Activated effector memory CD4-positive, alpha-beta T cell treated with anti-CD3 and anti-CD28 coated beads, Interleukin-2, amount 50 U/mL, for 16 hours (primary cell): ENCODE data around the gene RIC8A.
"Not testable (repeated sequence)": the region's sequence is repeated elsewhere in the genome, so short reads cannot be mapped to it uniquely, and the experiment has no call there.

Experiments used
- DNase-seq: peaks from one replicate; pipeline ENCODE4 v3.0.0-alpha.2; 2020

Gene RIC8A

GRCh38 chr11:220641-221215, 13.2 kb downstream of the RIC8A start:
- DNase-seq, result not testable (repeated sequence)

DNA sequence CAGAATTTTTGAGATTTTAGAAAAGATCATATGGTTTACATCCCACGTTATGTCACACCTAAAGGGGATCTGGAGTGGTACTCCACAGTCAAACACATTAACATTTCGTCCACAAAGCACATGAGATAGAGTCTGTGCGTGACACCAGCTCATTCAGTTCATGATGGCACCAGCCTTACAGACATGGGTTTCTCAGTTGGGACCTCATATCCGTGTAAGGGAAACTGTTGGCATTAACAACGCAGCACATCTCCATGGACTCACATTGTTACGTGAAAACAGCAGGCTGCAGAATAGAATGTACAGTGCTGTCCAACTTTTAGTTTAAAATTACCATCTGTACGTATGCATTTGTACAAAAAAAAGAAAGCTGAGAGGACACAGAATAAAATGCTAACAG, 14.0 kb downstream of the RIC8A start:
- DNase-seq, result peak; percentile 12

GRCh38 chr11:221998-222789, 14.7 kb downstream of the RIC8A start:
- peak; percentile 58 for DNase-seq

DNA sequence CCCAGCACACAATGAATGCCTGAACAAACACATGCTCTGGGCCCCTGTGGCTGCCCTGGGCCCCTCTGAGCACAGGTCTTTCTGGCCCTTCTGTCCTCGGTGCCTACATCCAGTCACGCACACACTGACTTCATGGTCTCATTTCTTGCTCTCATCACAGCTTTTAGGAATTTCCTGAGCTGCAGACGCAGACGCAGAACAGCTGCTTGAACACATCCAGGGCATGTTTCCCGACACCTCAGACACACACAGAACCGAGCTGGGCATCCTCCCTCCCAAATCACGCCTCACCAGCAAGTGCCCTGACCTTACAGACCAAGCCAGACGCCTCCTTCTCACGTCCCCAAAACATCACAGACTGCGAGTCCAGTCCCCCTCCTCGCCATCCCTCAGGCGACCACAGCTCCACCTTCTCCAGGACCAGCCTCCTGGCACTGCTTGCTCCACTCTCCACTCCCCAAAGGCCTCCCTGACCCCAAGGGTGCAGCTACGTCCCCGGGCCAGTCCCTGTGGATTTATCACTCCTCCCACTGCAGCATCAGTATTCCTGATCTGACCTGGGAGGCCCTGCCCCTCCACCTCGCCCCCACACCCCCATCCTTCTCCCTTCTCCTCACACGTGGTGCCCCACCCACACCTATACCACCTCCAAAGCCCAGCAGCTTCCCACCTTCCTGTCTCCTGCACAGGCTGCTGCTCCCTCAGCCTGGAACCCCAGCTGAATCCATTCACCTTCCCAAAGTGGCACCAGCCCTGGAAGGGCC, 15.7 kb downstream of the RIC8A start:
- peak; percentile 31 for DNase-seq

- DNase-seq, result peak; percentile 47
Measured at GRCh38 chr11:223884-224283, 16.4 kb downstream of the RIC8A start.

- peak; percentile 25 for DNase-seq
Measured at GRCh38 chr11:224424-224823, 16.9 kb downstream of the RIC8A start.

- peak; percentile 59 for DNase-seq
Measured at GRCh38 chr11:225734-226453, 18.4 kb downstream of the RIC8A start.

GRCh38 chr11:227824-228379, 20.4 kb downstream of the RIC8A start:
- peak; percentile 22 for DNase-seq

DNA sequence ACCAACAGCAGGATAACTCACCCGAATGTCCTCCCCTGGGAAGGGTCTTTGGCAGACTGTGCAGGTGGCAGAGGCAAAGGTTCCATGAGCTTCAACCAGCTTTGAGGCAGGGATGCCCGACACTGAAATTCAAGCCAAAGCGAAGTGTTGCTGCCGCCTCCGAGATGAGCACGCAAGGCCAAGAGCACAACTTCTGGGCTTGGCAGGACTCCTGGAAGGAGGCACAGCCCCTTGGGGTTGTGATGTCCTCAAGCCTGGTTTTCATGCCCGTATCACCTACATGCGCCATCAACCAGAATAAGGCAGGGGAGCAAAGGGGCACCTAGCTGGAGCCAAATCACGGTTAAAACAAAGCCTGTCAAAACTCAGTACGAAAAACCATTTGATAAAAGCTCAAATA, 22.9 kb downstream of the RIC8A start:
- DNase-seq, result peak; percentile 30

- DNase-seq, result peak; percentile 56
Measured at GRCh38 chr11:232783-233565, 25.5 kb downstream of the RIC8A start.

DNA sequence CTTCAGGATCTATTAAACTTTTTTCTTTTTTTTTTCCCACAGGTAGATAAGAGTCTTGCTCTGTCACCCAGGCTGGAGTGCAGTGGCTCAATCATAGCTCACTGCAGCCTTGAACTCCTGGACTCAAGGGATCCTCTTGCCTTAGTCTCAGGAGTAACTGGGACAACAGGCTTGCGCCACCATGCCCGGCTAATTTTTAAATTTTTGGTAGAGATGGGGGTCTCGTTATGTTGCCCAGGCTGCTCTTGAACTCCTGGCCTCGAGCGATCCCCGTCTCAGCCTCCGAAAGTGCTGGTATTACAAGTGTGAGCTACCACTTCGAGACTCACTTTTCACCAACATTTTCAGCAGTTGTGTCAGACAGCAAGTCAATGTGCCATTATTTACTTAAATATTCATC, 27.7 kb downstream of the RIC8A start:
- peak; percentile 57 for DNase-seq

- no peak for DNase-seq
Measured at GRCh38 chr11:235609-235996, 28.1 kb downstream of the RIC8A start.

GRCh38 chr11:235997-236773, 28.7 kb downstream of the RIC8A start, which contains the start of gene SIRT3:
Gene SIRT3, minus strand, starts transcription at chr11:236342. Its CDS starts 14 bp downstream, at chr11:236328.
- DNase-seq, result peak; percentile 94

DNA sequence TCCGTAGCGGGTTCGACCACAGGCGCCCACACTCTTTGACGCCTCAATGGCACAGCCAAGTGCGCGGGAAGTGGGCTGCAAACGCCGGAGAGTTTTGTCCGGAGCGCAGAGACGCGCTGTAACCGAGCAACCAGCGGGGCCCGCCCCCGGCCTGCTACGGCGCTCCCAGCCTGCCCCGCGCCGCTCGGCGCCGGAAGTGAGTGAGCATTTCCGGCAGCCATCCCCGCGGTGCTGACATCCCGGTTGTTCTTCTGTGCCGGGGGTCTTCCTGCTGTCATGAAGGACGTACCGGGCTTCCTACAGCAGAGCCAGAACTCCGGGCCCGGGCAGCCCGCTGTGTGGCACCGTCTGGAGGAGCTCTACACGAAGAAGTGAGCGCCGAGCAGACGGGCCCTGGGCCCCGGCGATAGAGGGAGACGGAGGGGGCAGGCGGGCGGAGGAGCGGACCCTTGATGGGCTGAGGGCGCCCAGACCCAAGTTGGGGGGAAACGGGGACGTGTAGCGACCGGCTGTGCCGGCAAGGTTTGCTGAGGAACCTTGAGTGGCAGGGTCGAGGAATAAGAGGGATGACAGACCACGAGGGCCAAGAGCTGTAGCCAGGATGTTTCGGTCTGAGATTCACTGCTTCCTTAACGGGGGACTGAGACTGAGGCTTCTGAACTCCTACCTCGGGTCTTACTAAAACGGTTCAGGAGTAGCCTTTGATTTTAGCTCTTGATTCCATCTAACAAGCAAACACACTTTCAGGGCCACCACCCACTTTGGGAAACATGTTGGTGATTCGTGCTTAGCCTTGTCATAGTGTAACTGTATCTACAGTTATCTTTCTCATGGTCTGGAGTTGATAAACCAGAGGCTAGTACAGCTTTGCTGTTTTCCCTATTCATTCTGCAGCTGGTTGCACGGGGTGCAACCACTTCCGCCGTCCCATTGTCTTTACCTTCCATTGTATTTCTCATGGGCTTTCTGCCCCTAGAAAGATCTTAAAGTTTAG, 29.6 kb downstream of the RIC8A start, which contains the start of gene PSMD13:
Gene PSMD13 (plus strand): TSS at position 203 of the 994 bp plus-strand sequence. CDS start 74 bp downstream, at position 277.
- peak; percentile 96 for DNase-seq

GRCh38 chr11:238346-238745, 30.8 kb downstream of the RIC8A start:
- not testable (repeated sequence) for DNase-seq

GRCh38 chr11:240315-240714, 32.8 kb downstream of the RIC8A start:
- no peak for DNase-seq

DNA sequence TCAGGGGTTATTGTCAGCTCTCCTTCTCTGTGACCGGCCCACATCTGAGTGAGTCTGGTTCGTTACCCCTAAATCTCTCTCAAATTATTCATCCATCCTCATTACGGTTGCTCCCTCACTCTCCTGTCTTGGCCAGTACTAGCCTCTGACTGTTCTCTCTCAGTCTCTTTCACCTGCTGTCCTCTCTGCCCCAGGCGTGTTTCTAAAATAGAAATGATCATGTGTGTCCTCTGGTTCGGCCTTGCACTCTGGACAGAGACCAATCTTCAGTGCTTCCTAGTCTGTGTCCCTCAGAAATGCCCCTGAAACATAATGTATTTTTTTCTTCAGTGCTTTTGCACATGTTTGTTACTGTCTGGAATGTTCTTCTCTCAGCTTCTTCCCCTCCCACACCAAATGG, 34.1 kb downstream of the RIC8A start:
- DNase-seq, result no peak

GRCh38 chr11:244376-244775, 36.9 kb downstream of the RIC8A start:
- no peak for DNase-seq

DNA sequence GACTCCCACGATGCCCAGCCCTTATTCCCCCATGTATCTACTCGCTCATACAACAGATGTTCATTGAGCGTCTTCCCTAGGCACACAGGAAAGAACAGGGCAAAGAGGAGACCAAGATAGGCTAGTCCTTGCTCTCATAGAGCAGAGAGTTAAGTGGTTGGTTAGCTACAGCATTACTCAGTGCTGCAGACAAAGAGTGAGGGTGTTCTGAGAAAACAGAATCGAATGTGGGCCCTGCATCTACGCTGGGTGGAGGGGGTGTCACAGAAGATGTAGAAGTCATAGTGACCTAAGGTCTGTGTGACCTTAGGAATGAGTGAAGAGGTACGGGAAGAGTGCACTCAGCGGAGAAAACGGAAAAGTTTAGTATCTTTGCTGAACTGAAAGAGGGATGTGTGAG, 41.6 kb downstream of the RIC8A start:
- DNase-seq, result no peak

GRCh38 chr11:250274-250673, 42.8 kb downstream of the RIC8A start:
- no peak for DNase-seq
